KMS-11 (cell line): ENCODE data around the gene LRIT2.
"Not testable (repeated sequence)": the region's sequence is repeated elsewhere in the genome, so short reads cannot be mapped to it uniquely, and the experiment has no call there.

Experiments used
- H2AFZ ChIP-seq: fragments of 200-600 bp; sonication (generic); 2 replicates; pipeline ENCODE4 v1.6.1; 2016; ENCODE audit warnings: antibody characterized with exemption, mixed run types, low read depth
- H3K27ac ChIP-seq: fragments of 200-600 bp; sonication (generic); 2 replicates; pipeline ENCODE4 v1.6.1; 2016; ENCODE audit warnings: mild to moderate bottlenecking, mixed run types
- H3K27me3 ChIP-seq: fragments of 200-600 bp; sonication (generic); 2 replicates; pipeline ENCODE4 v1.6.1; 2017; ENCODE audit warnings: mild to moderate bottlenecking, low read depth, mixed run types, moderate library complexity; ENCODE audit not compliant: insufficient read depth
- H3K36me3 ChIP-seq: fragments of 200-600 bp; sonication (generic); 2 replicates; pipeline ENCODE4 v1.6.1; 2017; ENCODE audit warnings: mild to moderate bottlenecking, mixed run types; ENCODE audit not compliant: insufficient read depth
- H3K4me1 ChIP-seq: fragments of 200-600 bp; sonication (generic); 2 replicates; pipeline ENCODE4 v1.6.1; 2016; ENCODE audit warnings: mild to moderate bottlenecking, low read depth, mixed run types; ENCODE audit not compliant: poor library complexity, severe bottlenecking
- H3K4me2 ChIP-seq: fragments of 200-600 bp; sonication (generic); 2 replicates; pipeline ENCODE4 v1.7.0; 2016; ENCODE audit warnings: mild to moderate bottlenecking, mixed run types
- H3K4me3 ChIP-seq: fragments of 200-600 bp; sonication (generic); IDR thresholded peaks from 2 replicates; pipeline ENCODE4 v1.6.1; 2017; ENCODE audit warnings: low read depth, low read length, mixed read lengths; ENCODE audit not compliant: insufficient read depth
- H3K79me2 ChIP-seq: fragments of 200-600 bp; sonication (generic); 2 replicates; pipeline ENCODE4 v1.6.1; 2016; ENCODE audit warnings: low read depth, mixed run types; ENCODE audit not compliant: insufficient read depth
- H3K9ac ChIP-seq: fragments of 200-600 bp; sonication (generic); 2 replicates; pipeline ENCODE4 v1.6.1; 2016; ENCODE audit warnings: mild to moderate bottlenecking, mixed run types
- H4K20me1 ChIP-seq: fragments of 200-600 bp; sonication (generic); 2 replicates; pipeline ENCODE4 v1.6.1; 2016; ENCODE audit warnings: mild to moderate bottlenecking, mixed run types; ENCODE audit not compliant: insufficient read depth
- TF ChIP-seq, protein P1 (sequence below): fragments of 200-600 bp; sonication (generic); conservative IDR thresholded peaks from 2 replicates; pipeline ENCODE4 v1.6.1; 2017; ENCODE audit warnings: low read depth, mild to moderate bottlenecking, antibody characterized with exemption, low read length, moderate library complexity, mixed read lengths

LRIT2 gene

DNA sequence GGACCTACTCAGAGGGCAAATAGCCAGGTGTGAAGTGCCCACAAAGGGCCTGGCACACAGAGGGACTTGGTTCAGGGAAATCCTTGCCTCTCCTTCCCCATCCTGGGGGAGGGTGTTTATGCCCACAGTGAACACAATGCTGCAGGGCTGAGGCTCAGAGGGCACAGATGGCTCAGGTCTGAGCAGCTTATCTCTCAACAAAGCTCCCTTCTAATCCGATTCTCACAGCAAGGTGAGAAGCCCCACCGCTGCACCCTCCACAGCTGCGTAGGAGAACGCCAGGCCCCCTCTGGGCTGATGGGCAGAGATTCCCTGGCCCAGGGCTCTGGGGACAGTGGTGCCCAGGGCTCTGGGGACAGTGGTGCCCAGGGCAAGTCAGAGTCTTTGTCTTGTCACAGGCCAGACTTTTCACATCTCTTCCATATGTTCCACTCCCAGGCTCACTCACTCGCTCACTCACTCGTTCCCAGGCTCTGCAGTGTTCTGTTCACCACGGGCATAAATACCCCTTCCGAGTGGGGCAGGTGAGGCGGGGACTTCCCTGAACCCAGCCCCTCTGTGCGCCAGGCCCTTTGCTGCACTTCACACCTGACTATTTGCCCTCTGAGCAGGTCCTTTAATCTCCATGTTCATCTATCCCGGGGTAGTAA, 39.7 kb downstream of the LRIT2 start:
- no peak overlapping the region for H3K4me3 ChIP-seq
- H3K27ac ChIP-seq: no peak overlapping the region
- H3K36me3 ChIP-seq: no peaks in the 10 kb centered on the region
- H2AFZ ChIP-seq: no peak overlapping the region
- H4K20me1 ChIP-seq: no peaks in the 10 kb centered on the region
- TF ChIP-seq, protein P1, sequence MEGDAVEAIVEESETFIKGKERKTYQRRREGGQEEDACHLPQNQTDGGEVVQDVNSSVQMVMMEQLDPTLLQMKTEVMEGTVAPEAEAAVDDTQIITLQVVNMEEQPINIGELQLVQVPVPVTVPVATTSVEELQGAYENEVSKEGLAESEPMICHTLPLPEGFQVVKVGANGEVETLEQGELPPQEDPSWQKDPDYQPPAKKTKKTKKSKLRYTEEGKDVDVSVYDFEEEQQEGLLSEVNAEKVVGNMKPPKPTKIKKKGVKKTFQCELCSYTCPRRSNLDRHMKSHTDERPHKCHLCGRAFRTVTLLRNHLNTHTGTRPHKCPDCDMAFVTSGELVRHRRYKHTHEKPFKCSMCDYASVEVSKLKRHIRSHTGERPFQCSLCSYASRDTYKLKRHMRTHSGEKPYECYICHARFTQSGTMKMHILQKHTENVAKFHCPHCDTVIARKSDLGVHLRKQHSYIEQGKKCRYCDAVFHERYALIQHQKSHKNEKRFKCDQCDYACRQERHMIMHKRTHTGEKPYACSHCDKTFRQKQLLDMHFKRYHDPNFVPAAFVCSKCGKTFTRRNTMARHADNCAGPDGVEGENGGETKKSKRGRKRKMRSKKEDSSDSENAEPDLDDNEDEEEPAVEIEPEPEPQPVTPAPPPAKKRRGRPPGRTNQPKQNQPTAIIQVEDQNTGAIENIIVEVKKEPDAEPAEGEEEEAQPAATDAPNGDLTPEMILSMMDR: no peak
- H3K4me2 ChIP-seq: no peak overlapping the region
- H3K79me2 ChIP-seq: no peaks in the 10 kb centered on the region
- H3K27me3 ChIP-seq: no peaks in the 10 kb centered on the region
- no peak overlapping the region for H3K9ac ChIP-seq
- H3K4me1 ChIP-seq: no peaks in the 10 kb centered on the region

DNA sequence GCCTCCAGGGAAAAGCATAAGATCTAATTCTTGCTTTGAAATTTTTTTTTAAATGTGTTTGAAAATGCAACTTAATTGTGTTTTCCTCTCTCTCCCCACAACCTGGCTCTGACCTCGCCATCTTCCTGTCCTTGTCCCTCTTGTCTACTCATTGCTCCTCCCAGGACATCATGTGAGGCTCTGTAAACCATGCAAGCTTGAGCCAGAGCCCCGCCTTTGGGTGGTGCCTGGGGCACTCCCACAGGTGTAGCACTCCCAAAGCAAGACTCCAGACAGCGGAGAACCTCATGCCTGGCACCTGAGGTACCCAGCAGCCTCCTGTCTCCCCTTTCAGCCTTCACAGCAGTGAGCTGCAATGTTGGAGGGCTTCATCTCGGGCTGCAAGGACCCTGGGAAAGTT, 40.8 kb downstream of the LRIT2 start:
- H3K4me2 ChIP-seq: no peak overlapping the region
- H2AFZ ChIP-seq: no peak overlapping the region

DNA sequence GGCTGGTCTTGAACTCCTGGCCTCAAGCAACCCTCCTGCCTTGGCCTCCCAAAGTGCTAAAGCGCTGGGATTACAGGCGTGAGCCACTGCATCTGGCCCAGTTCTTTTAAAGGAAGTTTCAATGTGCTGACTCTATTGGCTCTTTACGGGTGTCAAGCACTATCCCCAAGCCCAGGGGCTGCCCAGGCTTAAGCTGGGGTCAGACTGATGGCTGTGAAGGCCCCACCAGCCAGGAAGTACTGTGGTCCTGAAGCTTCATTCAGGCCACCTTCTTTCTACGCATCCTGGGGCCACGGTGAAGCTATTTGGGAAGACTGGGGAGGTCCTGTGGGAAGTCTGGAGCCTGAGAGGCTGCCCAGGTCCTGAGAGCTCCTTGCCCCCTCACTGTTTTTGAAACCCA, 43.7 kb downstream of the LRIT2 start:
- TF ChIP-seq, protein P1: no peak
- H3K9ac ChIP-seq: no peak overlapping the region
- no peak overlapping the region for H3K4me3 ChIP-seq
- H3K79me2 ChIP-seq: no peaks in the 10 kb centered on the region
- H3K36me3 ChIP-seq: no peaks in the 10 kb centered on the region
- H3K27ac ChIP-seq: no peak overlapping the region
- no peaks in the 10 kb centered on the region for H3K4me1 ChIP-seq
- no peak overlapping the region for H3K4me2 ChIP-seq
- H2AFZ ChIP-seq: no peak overlapping the region
- H3K27me3 ChIP-seq: no peaks in the 10 kb centered on the region
- H4K20me1 ChIP-seq: no peaks in the 10 kb centered on the region

More for the DNA sequence above, 40.8 kb downstream of the LRIT2 start:
- Histone ChIP-seq H3K36me3 (no peaks in the 10 kb centered on the region), H3K4me3 (no peak overlapping the region), H3K27me3 (no peaks in the 10 kb centered on the region), H3K79me2 (no peaks in the 10 kb centered on the region), H3K27ac (no peak overlapping the region), H3K9ac (no peak overlapping the region), H3K4me1 (no peaks in the 10 kb centered on the region), H4K20me1 (no peaks in the 10 kb centered on the region)
- TF ChIP-seq, protein P1: no peak

DNA sequence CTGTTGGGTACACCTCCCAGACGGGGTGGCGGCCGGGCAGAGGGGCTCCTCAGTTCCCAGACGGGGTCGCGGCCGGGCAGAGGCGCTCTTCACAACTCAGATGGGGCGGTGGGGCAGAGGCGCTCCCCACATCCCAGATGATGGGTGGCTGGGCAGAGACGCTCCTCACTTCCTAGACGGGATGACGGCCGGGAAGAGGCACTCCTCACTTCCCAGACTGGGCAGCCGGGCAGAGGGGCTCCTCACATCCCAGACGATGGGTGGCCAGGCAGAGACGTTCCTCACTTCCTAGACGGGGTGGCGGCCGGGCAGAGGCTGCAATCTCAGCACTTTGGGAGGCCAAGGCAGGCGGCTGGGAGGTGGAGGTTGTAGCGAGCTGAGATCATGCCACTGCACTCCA, 45.0 kb downstream of the LRIT2 start:
- not testable (repeated sequence) for H2AFZ ChIP-seq, H4K20me1 ChIP-seq, H3K4me1 ChIP-seq, H3K27ac ChIP-seq, H3K4me3 ChIP-seq, H3K36me3 ChIP-seq, H3K79me2 ChIP-seq, H3K4me2 ChIP-seq, H3K9ac ChIP-seq, H3K27me3 ChIP-seq

DNA sequence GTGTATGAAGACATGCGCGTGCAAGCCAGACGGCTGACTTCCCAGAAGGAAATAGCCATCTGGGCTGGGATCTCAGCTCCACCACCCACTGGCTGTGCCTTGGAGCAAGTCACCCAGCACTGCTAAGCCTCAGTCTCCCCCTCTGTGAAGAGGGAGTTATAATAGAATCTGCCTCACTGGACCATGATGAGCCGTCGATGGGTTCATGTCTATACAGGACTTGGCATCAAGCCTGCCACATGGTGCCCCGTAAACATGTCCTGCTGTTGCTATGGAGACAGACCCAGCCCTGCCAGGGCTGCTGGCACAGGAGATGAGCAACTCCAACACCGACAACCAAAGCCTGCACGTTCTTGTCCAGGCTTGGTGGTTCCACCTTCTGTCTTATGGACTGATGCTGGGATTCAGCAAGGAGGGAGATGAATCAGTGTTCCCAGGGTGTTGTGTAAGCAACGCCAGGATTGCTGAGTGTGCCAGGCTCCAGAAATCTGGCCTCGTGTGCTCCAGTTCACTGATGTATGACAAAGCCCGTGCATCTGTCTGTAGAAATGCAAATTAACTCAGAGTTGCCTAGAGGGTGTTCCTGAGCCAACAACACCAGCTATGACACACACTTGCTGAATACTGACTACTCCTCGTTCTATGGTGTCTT, 46.2 kb downstream of the LRIT2 start:
- H3K79me2 ChIP-seq: no peaks in the 10 kb centered on the region
- H4K20me1 ChIP-seq: no peaks in the 10 kb centered on the region
- no peaks in the 10 kb centered on the region for H3K4me1 ChIP-seq
- TF ChIP-seq, protein P1: no peak
- no peak overlapping the region for H3K9ac ChIP-seq
- H3K4me2 ChIP-seq: no peak overlapping the region
- H3K4me3 ChIP-seq: no peak overlapping the region
- no peaks in the 10 kb centered on the region for H3K27me3 ChIP-seq
- no peak overlapping the region for H2AFZ ChIP-seq
- H3K36me3 ChIP-seq: no peaks in the 10 kb centered on the region
- no peak overlapping the region for H3K27ac ChIP-seq
